Epidermal melanocyte (primary cell): Measurements from ENCODE around the gene TMEM69.
"Not testable (repeated sequence)": the region's sequence is repeated elsewhere in the genome, so short reads cannot be mapped to it uniquely, and the experiment has no call there.

Experiments used
- DNase-seq: peaks from one replicate; pipeline ENCODE4 v3.0.0; 2011; ENCODE audit warnings: low spot score; ENCODE audit not compliant: insufficient read length

The TMEM69 gene

GRCh38 chr1:45730780-45731319 lies 42.9 kb downstream of the TMEM69 start:
- DNase-seq: no peak

GRCh38 chr1:45739137-45739536 lies 51.2 kb downstream of the TMEM69 start:
- no peak for DNase-seq

GRCh38 chr1:45739641-45740156 lies 51.7 kb downstream of the TMEM69 start:
- not testable (repeated sequence) for DNase-seq
